ACC112 (cell line): ENCODE results near the gene ADM2.
A peak's percentile ranks its signal among the peaks of the same experiment; 100 is the strongest.

Source experiments
- H2AFZ ChIP-seq: fragments of 200-600 bp; sonication (generic); one replicate; pipeline ENCODE4 v1.6.0; 2017; ENCODE audit warnings: antibody characterized with exemption, low read length; ENCODE audit not compliant: unreplicated experiment
- H3K27ac ChIP-seq: fragments of 200-600 bp; sonication (generic); 2 replicates; pipeline ENCODE4 v1.5.1; 2014; ENCODE audit warnings: low read depth, mild to moderate bottlenecking, antibody characterized with exemption, low read length, moderate library complexity
- H3K27me3 ChIP-seq: fragments of 200-600 bp; sonication (generic); 2 replicates; pipeline ENCODE4 v1.6.1; 2014; ENCODE audit warnings: mild to moderate bottlenecking, antibody characterized with exemption, low read length, moderate library complexity, mixed read lengths; ENCODE audit not compliant: insufficient read depth
- H3K36me3 ChIP-seq: fragments of 200-600 bp; sonication (generic); 2 replicates; pipeline ENCODE4 v1.6.1; 2016; ENCODE audit warnings: mild to moderate bottlenecking, antibody characterized with exemption, low read length, moderate library complexity, mixed read lengths; ENCODE audit not compliant: insufficient read depth
- H3K4me1 ChIP-seq: fragments of 200-600 bp; sonication (generic); one replicate; pipeline ENCODE4 v1.6.1; 2016; ENCODE audit warnings: low read length, mixed read lengths; ENCODE audit not compliant: insufficient read depth, unreplicated experiment, control insufficient read depth
- H3K4me3 ChIP-seq: fragments of 200-600 bp; sonication (generic); 2 replicates; pipeline ENCODE4 v1.5.1; 2014; ENCODE audit warnings: mild to moderate bottlenecking, low read depth, low read length
- H3K79me2 ChIP-seq: fragments of 200-600 bp; sonication (generic); one replicate; pipeline ENCODE4 v1.6.0; 2016; ENCODE audit warnings: low read length; ENCODE audit not compliant: control insufficient read depth, unreplicated experiment, insufficient read depth

Gene ADM2

DNA sequence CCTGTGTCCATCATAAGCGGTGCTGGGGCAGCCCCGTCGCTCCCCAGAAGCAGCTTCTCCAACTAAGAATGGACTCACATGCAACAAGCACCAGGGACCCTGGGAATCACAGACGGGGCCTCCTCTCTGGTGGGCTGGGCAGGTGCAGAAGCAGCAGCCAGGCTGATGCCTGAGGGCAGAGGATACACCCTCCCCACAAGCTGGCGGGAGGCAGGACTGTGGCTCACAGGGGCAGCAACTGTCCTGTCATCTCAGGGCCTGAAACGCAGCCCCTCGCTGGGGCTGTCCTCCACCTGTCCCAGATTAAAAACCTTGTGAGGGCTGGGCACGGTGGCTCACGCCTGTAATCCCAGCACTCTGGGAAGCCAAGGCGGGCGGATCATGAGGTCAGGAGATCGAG lies 3.4 kb upstream of the ADM2 start:
- no peaks in the 10 kb centered on the region for H3K36me3 ChIP-seq
- H3K4me1 ChIP-seq: peaks cover 10% of the 10 kb centered on the region
- no peak overlapping the region for H3K27ac ChIP-seq
- no peak overlapping the region for H3K4me3 ChIP-seq
- peaks cover 13% of the 10 kb centered on the region for H3K79me2 ChIP-seq
- peaks cover 7% of the 10 kb centered on the region for H3K27me3 ChIP-seq
- H2AFZ ChIP-seq: no peak overlapping the region

- Histone ChIP-seq H3K27ac (no peak overlapping the region), H3K4me3 (no peak overlapping the region), H3K27me3 (peaks cover 7% of the 10 kb centered on the region), H3K79me2 (no peaks in the 10 kb centered on the region), H3K36me3 (no peaks in the 10 kb centered on the region), H2AFZ (no peak overlapping the region), H3K4me1 (peaks cover 4% of the 10 kb centered on the region)
These were observed 1.6 kb upstream of the ADM2 start for GRCh38 chr22:50479721-50480120.

GRCh38 chr22:50481045-50481439 lies 301 bp upstream of the ADM2 start:
- H2AFZ ChIP-seq: no peak overlapping the region
- no peaks in the 10 kb centered on the region for H3K36me3 ChIP-seq
- H3K4me3 ChIP-seq: peak overlapping the region; percentile 68
- H3K27me3 ChIP-seq: peaks cover 7% of the 10 kb centered on the region
- H3K79me2 ChIP-seq: no peaks in the 10 kb centered on the region
- no peak overlapping the region for H3K27ac ChIP-seq
- no peaks in the 10 kb centered on the region for H3K4me1 ChIP-seq

DNA sequence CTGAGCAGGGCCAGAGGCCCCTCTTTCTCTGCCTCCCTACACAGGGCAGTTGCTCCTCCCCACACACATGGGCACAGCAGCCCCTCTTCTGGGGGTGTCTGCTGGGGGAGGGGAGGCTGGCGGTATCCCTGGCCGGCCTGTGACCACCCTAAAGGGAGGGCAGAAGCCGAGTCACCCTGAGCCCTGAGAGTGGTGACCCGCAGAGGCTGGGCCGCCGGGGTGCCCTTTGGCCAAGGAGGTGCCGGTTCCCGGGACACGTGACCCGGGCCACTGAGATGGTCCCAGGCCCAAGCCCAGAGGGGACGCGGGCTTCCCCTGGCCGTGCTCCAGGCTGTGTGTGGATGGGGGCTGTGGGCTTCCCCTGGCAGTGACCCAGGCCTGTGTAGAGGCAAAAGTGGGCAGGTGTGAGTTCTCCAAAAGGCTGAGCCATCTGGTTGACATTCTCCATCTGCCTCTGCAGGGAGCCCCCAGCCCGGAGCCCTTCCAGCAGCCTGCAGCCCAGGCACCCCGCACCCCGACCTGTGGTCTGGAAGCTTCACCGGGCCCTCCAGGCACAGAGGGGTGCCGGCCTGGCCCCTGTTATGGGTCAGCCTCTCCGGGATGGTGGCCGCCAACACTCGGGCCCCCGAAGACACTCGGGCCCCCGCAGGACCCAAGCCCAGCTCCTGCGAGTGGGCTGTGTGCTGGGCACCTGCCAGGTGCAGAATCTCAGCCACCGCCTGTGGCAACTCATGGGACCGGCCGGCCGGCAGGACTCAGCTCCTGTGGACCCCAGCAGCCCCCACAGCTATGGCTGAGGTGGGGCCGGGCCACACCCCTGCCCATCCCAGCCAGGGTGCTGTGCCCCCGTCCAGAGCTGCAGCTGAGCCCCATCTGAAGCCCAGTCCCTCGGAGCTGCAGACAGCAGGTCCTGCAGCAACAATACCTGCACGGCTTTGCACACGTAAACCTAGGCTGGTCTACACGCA lies 1.0 kb downstream of the ADM2 start:
- Histone ChIP-seq H3K36me3 (no peaks in the 10 kb centered on the region), H3K4me1 (no peaks in the 10 kb centered on the region), H3K79me2 (no peaks in the 10 kb centered on the region), H3K27me3 (peaks cover 7% of the 10 kb centered on the region), H2AFZ (no peak overlapping the region), H3K27ac (no peak overlapping the region), H3K4me3 (peak overlapping the region; percentile 68)

GRCh38 chr22:50483106-50483505 lies 1.8 kb downstream of the ADM2 start:
- Histone ChIP-seq H3K79me2 (no peaks in the 10 kb centered on the region), H3K36me3 (no peaks in the 10 kb centered on the region), H3K4me1 (no peaks in the 10 kb centered on the region), H2AFZ (no peak overlapping the region), H3K4me3 (no peak overlapping the region), H3K27me3 (peaks cover 7% of the 10 kb centered on the region), H3K27ac (no peak overlapping the region)

- Histone ChIP-seq H3K27ac (no peak overlapping the region), H3K4me1 (no peaks in the 10 kb centered on the region), H2AFZ (no peak overlapping the region), H3K27me3 (peaks cover 7% of the 10 kb centered on the region), H3K36me3 (no peaks in the 10 kb centered on the region), H3K79me2 (no peaks in the 10 kb centered on the region), H3K4me3 (no peak overlapping the region)
These were observed 2.2 kb downstream of the ADM2 start for GRCh38 chr22:50483556-50483955.

- H3K79me2 ChIP-seq: no peaks in the 10 kb centered on the region
- H3K27me3 ChIP-seq: peaks cover 7% of the 10 kb centered on the region
- H2AFZ ChIP-seq: no peak overlapping the region
- H3K27ac ChIP-seq: no peak overlapping the region
- no peaks in the 10 kb centered on the region for H3K36me3 ChIP-seq
- no peak overlapping the region for H3K4me3 ChIP-seq
- no peaks in the 10 kb centered on the region for H3K4me1 ChIP-seq
These were observed 2.9 kb downstream of the ADM2 start for GRCh38 chr22:50483977-50484853.

GRCh38 chr22:50485221-50486131 lies 4.1 kb downstream of the ADM2 start:
- Histone ChIP-seq H3K79me2 (no peaks in the 10 kb centered on the region), H3K4me3 (no peak overlapping the region), H3K4me1 (no peaks in the 10 kb centered on the region), H3K36me3 (no peaks in the 10 kb centered on the region), H3K27me3 (peaks cover 7% of the 10 kb centered on the region), H3K27ac (no peak overlapping the region), H2AFZ (no peak overlapping the region)

DNA sequence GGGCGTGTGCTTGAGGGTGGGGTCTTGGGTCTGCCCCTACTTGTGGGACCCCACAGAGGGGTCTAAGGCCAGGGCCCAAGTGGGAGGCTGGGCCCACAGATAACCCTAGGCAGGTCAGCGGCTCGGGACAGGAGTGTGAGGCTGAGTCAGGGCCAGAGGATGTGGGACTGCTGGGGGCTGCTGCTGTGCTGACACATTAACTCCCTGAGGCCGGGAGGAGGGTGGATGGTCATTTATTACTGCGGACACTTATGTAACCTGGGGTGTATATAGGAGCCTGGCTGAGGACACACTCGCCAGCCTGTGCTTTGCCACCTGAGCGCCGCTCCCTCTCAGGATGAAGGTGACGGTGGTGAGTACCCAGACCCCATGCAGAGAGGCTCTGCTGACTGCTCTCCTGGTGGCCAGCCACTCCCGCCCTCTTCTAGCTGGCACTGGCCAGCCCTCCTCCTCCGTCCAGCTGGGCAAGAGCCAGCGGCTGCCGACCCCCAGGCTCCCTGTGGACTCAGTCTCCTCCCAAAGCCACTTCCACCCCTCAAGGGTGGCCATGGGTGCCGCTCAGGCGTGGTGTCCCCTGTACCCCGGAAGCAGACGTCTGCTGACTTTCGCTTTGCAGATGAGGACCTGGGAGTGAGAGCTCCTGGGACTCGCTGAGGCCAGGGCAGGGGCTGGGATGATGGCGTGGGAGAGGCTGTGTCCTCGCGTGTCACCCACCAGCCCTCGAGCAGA lies 5.4 kb downstream of the ADM2 start, which contains the start of gene MIOX:
Gene MIOX, plus strand, starts transcription at position 299 of the 729 bp plus-strand sequence. Its CDS starts 39 bp downstream, at position 338.
- H3K4me3 ChIP-seq: no peak within 1 kb of the TSS
- no peaks in the 10 kb centered on the region for H3K4me1 ChIP-seq
- H3K79me2 ChIP-seq: no peaks in the 10 kb centered on the region
- no peak within 1 kb of the TSS for H3K27ac ChIP-seq
- H2AFZ ChIP-seq: no peak within 1 kb of the TSS
- H3K36me3 ChIP-seq: no peaks in the 10 kb centered on the region
- H3K27me3 ChIP-seq: peaks cover 5% of the 10 kb centered on the region
